ENCODE data around the gene NKAIN2.

NKAIN2 gene

GRCh38 chr6:123925842-123926399, 122.3 kb downstream of the NKAIN2 start:
- ATAC-seq, result no peak
- no peak for TF ChIP-seq TOX (CRISPR knock-in tag; IDR thresholded peaks at IDR 0.05; ENCODE audit: borderline replicate concordance)
- TF ChIP-seq TSHZ2 (CRISPR knock-in tag; IDR thresholded peaks at IDR 0.05), result no peak
- no peak for TF ChIP-seq ESRRG (CRISPR knock-in tag; IDR thresholded peaks at IDR 0.05)
- no peak for TF ChIP-seq PATZ1 (CRISPR knock-in tag; IDR thresholded peaks at IDR 0.05; ENCODE audit: borderline replicate concordance)
- TF ChIP-seq ZNF70 (CRISPR knock-in tag; IDR thresholded peaks at IDR 0.05), result no peak
- no peak for TF ChIP-seq ZFP30 (CRISPR knock-in tag; IDR thresholded peaks at IDR 0.05)
- TF ChIP-seq CREB5 (CRISPR knock-in tag; IDR thresholded peaks at IDR 0.05; ENCODE audit: low read depth), result no peak
- no peak for TF ChIP-seq ARNTL (CRISPR knock-in tag; IDR thresholded peaks at IDR 0.05; ENCODE audit: borderline replicate concordance, low read depth)
- TF ChIP-seq SNAI2 (CRISPR knock-in tag; IDR thresholded peaks at IDR 0.05), result no peak
- no peak for TF ChIP-seq CSRNP3 (CRISPR knock-in tag; IDR thresholded peaks at IDR 0.05)
- TF ChIP-seq POU6F1 (CRISPR knock-in tag; IDR thresholded peaks at IDR 0.05; ENCODE audit: borderline replicate concordance, low read depth), result no peak
- no peak for TF ChIP-seq RARB (CRISPR knock-in tag; IDR thresholded peaks at IDR 0.05)
- TF ChIP-seq ZC3H10 (CRISPR knock-in tag; IDR thresholded peaks at IDR 0.05), result no peak
- TF ChIP-seq OSR1 (CRISPR knock-in tag; IDR thresholded peaks at IDR 0.05), result no peak
- no peak for TF ChIP-seq PPARA (CRISPR knock-in tag; IDR thresholded peaks at IDR 0.05; ENCODE audit: borderline replicate concordance)
- no peak for TF ChIP-seq ZNF8 (CRISPR knock-in tag; IDR thresholded peaks at IDR 0.05)
- no peak for TF ChIP-seq CSDC2 (CRISPR knock-in tag; IDR thresholded peaks at IDR 0.05)
- no peak for TF ChIP-seq ISL1 (CRISPR knock-in tag; IDR thresholded peaks at IDR 0.05)
- no peak for TF ChIP-seq ZFP3 (CRISPR knock-in tag; IDR thresholded peaks at IDR 0.05)
- no peak for TF ChIP-seq GLIS3 (CRISPR knock-in tag; IDR thresholded peaks at IDR 0.05)

GRCh38 chr6:123928529-123928928, 124.9 kb downstream of the NKAIN2 start:
- ATAC-seq, result no peak
- TF ChIP-seq TSHZ2 (CRISPR knock-in tag; IDR thresholded peaks at IDR 0.05) (no peak), ISL1 (CRISPR knock-in tag; IDR thresholded peaks at IDR 0.05) (no peak), OSR1 (CRISPR knock-in tag; IDR thresholded peaks at IDR 0.05) (no peak), ARNTL (CRISPR knock-in tag; IDR thresholded peaks at IDR 0.05; ENCODE audit: borderline replicate concordance, low read depth) (no peak), PATZ1 (CRISPR knock-in tag; IDR thresholded peaks at IDR 0.05; ENCODE audit: borderline replicate concordance) (no peak), TCF4 (CRISPR knock-in tag; IDR thresholded peaks at IDR 0.05; ENCODE audit: borderline replicate concordance) (no peak), SNAI2 (CRISPR knock-in tag; IDR thresholded peaks at IDR 0.05) (no peak), ZNF565 (CRISPR knock-in tag; conservative IDR thresholded peaks at IDR 0.05; ENCODE audit: low read depth) (no peak), POU6F1 (CRISPR knock-in tag; IDR thresholded peaks at IDR 0.05; ENCODE audit: borderline replicate concordance, low read depth) (no peak), CSRNP3 (CRISPR knock-in tag; IDR thresholded peaks at IDR 0.05) (no peak)
